NCI-H1048 (cell line): Measurements from ENCODE around the gene RNF215.

ENCODE experiments used
- DNase-seq: peaks from one replicate; lab custom pipeline; 2025; lab: John Stamatoyannopoulos, UW

Gene RNF215

DNA sequence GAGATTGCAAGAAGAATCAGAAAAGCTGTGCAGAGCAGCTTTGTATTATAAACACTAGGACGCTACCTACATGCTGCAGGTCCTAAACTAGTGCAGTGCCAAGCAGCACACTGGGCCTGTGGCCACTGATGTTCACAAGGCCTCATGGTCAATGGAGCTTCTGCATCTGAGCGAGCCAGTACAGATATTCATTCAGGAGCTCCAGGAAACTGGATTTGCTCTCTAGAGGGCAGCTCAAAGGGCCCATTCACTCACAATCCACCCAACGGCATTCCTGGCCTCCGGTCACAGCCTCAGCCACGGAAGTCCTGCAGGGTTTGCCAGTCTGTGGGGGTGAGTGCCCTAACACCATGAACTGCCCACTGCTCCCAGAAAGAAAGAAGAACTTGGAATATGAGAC lies 54.7 kb downstream of the RNF215 start:
- DNase-seq, result no peak
